NT2/D1 (cell line): Measurements from ENCODE around the gene PIGM.

Experiments
- DNase-seq: peaks from one replicate; pipeline ENCODE4 v3.0.0-alpha.2; 2011; ENCODE audit warnings: low read depth, low spot score
- H3K27me3 ChIP-seq: 2 replicates; pipeline ENCODE4 v1.6.0; 2011; ENCODE audit warnings: mild to moderate bottlenecking; ENCODE audit not compliant: insufficient read length, insufficient read depth
- H3K36me3 ChIP-seq: 2 replicates; pipeline ENCODE4 v1.6.1; 2011; ENCODE audit warnings: mild to moderate bottlenecking, low read length, mixed read lengths; ENCODE audit not compliant: insufficient read depth, insufficient read length
- H3K4me1 ChIP-seq: 2 replicates; pipeline ENCODE4 v1.5.1; 2011; ENCODE audit not compliant: insufficient read depth, insufficient read length
- H3K4me3 ChIP-seq: 2 replicates; pipeline ENCODE4 v1.5.1; 2011; ENCODE audit warnings: low read depth; ENCODE audit not compliant: insufficient read length
- H3K9ac ChIP-seq: 2 replicates; pipeline ENCODE4 v1.6.0; 2011; ENCODE audit warnings: low read depth; ENCODE audit not compliant: insufficient read length
- H3K9me3 ChIP-seq: 2 replicates; pipeline ENCODE4 v1.5.1; 2011; ENCODE audit warnings: mild to moderate bottlenecking, low read length; ENCODE audit not compliant: insufficient read depth
- SUZ12 ChIP-seq: IDR thresholded peaks from 2 replicates; pipeline ENCODE4 v1.6.1; 2011; ENCODE audit not compliant: insufficient read length, insufficient read depth; ENCODE audit errors: extremely low read depth
- YY1 ChIP-seq: IDR thresholded peaks from 2 replicates; pipeline ENCODE4 v1.6.1; 2011; ENCODE audit not compliant: insufficient read length, insufficient read depth
- ZNF274 ChIP-seq: IDR thresholded peaks from 2 replicates; pipeline ENCODE4 v1.6.1; 2011; ENCODE audit warnings: mild to moderate bottlenecking, low read depth, low read length

Gene PIGM

DNA sequence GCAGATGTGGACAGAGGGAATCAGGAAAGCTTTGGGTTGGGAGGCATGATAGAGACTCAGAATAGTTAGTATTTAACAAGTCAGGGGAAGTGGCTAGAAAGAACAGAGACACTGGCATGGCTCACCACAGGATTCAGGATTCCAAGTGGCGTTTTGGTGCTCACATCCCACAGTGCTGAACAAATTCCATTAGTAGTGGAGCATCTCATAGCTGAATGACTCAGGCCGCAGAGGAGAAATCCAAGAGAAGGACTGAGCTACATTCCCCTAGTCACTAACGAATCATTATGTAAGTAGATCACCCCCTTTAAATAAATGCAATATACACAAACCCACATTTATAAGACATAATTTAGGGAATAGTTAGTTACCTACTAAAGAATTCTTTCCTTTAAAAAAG lies 44.5 kb upstream of the PIGM start:
- no peak overlapping the region for H3K4me3 ChIP-seq
- DNase-seq = no peak
- H3K27me3 ChIP-seq = peaks cover 34% of the 10 kb centered on the region
- H3K4me1 ChIP-seq = peaks cover 3% of the 10 kb centered on the region
- H3K9ac ChIP-seq = no peak overlapping the region
- H3K9me3 ChIP-seq = no peaks in the 10 kb centered on the region
- no peaks in the 10 kb centered on the region for H3K36me3 ChIP-seq
- TF ChIP-seq SUZ12 (no peak), ZNF274 (no peak), YY1 (no peak)

DNA sequence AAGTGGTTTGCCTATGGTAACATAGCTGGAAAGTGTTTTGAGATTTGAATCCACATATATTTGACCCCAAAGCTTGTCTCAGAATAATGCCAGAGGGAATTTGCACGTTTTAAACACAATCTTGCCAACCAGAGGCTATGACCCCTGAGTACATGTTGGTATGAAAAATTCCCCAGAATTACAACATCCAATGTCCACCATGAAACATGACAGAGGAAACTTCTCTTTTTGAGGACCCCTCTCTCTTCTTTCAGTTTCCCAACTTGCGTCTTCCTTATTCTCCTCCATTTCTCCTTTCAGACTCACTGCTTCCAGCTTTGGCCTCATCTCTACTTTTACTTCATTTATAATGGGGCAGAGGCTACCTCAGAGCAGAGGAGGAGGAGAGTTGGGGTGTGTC lies 44.0 kb upstream of the PIGM start:
- peaks cover 37% of the 10 kb centered on the region for H3K27me3 ChIP-seq
- no peak for DNase-seq
- H3K9ac ChIP-seq = no peak overlapping the region
- TF ChIP-seq SUZ12 = no peak
- TF ChIP-seq ZNF274 = no peak
- no peak for TF ChIP-seq YY1
- H3K36me3 ChIP-seq = no peaks in the 10 kb centered on the region
- peaks cover 3% of the 10 kb centered on the region for H3K4me1 ChIP-seq
- H3K4me3 ChIP-seq = no peak overlapping the region
- H3K9me3 ChIP-seq = no peaks in the 10 kb centered on the region

DNA sequence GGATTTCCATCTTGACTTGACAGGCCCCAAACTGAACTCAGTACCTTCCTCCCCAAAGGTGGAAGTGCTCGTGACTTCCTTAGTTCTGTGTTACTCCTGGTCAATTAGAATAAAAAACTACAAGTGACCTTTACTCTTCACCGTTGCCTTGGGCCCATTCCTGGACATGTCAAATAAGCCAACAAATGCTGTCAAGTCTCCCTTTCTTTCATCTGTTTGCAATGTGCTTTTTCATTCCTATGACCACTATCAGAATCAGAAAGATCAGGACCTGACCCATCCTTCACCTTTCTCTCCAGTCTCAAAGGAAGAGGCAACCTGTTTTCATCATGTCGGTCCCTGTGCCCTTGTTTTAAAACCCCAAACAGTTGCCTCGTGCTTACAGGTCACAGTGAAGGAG lies 43.1 kb upstream of the PIGM start:
- no peak for DNase-seq
- no peak overlapping the region for H3K9ac ChIP-seq
- TF ChIP-seq SUZ12 (no peak), ZNF274 (no peak), YY1 (no peak)
- peaks cover 36% of the 10 kb centered on the region for H3K27me3 ChIP-seq
- no peak overlapping the region for H3K4me3 ChIP-seq
- no peaks in the 10 kb centered on the region for H3K36me3 ChIP-seq
- H3K4me1 ChIP-seq = peaks cover 3% of the 10 kb centered on the region
- no peaks in the 10 kb centered on the region for H3K9me3 ChIP-seq

DNA sequence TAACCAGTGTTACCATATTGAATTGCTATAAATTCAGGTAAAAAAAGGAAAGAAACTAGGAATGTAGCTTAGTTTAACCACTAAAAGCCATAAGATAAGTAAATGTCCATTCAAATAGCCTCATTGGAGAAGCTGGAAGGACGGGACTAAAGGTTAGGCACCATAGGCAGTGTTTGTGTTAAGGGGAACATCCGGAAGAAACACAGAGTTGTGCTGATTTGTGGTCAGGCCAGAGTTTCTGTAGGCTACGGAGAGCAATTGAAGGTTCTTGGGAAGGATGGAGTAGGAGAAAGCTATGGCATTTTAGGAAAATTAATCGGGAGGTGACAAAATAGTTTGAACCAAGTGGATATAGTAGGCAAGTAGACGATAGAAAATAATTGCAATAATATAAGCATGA lies 39.5 kb upstream of the PIGM start:
- Histone ChIP-seq H3K36me3 (no peaks in the 10 kb centered on the region), H3K9me3 (no peaks in the 10 kb centered on the region), H3K9ac (no peak overlapping the region), H3K4me1 (peaks cover 11% of the 10 kb centered on the region), H3K4me3 (no peak overlapping the region), H3K27me3 (peaks cover 54% of the 10 kb centered on the region)
- no peak for DNase-seq
- TF ChIP-seq YY1 (no peak), ZNF274 (no peak), SUZ12 (no peak)

DNA sequence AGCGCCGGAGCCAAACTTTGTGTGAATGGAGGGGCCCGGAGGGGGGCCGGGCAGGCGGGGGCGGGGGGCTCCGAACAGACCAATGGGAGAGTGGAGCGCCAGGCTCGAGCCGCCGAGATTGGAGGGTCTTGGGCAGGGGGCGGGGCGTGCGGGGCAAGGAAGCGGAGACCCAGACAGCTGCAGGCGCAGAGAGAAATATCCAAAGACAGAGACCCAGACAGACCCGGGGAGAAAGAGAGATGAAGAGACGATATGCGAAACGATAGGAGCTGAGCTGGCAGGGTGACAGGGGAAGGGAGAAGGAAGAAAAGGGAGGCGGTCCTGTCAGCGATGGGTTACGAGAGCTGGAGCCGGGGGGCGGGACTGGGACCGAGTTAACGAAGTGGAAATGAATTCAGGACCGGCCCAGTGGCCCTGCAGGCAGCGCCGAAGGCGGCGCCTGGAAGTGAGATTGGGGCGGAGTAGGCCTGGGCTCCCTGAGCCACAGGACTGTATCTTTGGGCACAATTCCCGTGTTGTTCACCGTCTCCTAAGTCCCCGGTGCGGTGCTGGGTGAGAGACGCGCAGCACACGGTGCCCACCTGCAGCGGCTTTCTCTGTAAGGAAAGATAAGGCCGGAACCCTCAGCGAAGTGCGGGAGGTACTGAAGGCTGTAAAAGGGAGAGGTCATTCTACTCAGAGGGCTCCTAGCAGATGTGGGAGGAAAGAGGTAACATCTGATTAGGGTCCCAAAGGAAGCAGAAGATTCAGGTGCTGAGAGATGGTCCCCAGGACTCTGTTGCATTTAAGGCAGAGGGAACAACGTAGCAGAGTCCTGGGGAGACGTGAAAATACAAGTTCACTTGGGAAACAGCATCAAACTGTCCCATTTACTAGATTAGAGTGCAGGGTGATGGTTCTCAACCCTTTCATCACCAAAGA lies 38.7 kb upstream of the PIGM start:
- peak overlapping the region; percentile 65 for H3K9ac ChIP-seq

DNA sequence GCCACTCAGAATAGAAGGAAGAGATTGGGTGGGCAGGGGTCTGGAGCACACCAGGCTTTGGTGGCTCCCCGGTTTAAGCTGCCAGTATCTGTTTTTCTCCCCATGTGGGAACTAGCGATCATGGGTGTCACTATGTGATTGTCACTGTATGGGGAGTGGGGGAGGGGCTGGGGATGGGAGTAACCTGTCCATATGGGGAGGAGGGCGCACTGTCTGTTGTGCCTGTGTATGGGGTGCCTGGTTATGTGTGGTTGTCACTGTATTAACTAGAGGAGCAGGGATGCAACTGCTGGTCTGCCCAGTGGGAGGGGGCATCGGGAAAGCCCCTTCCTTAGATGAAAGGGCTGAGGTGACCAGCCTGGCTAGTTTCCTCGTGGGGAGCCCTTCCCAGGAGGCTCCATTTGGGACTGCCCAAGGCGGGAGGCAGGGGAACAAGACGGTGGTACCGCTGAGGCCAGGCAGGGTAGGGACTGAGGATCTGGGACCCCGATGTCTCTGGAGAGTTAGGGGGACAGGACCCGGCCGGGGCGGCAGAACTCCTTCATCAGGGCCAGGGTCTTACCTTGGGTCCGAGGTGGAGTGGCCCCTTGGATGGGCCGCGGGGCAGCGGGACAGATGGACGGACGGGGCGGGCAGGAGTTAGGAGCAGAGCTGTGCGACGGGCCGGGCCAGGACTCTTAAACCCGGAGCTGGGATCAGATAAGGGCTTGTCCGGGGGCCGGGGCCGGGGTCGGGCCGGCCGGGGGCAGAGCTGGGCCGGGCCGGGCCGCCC lies 37.9 kb upstream of the PIGM start, which contains the start of gene KCNJ10:
KCNJ10 (minus strand) TSS at position 701 of the 772 bp plus-strand sequence. CDS start 27,628 bp downstream, outside the sequence.
- TF ChIP-seq SUZ12 = no peak
- TF ChIP-seq ZNF274 = no peak
- no peak for TF ChIP-seq YY1
- no peak for DNase-seq
- H3K27me3 ChIP-seq = peaks cover 49% of the 10 kb centered on the region
- H3K9me3 ChIP-seq = no peaks in the 10 kb centered on the region
- H3K9ac ChIP-seq = peak within 1 kb of the TSS; percentile 65
- peak within 1 kb of the TSS; percentile 35 for H3K4me3 ChIP-seq
- peaks cover 14% of the 10 kb centered on the region for H3K4me1 ChIP-seq
- no peaks in the 10 kb centered on the region for H3K36me3 ChIP-seq

More for the DNA sequence above, 38.7 kb upstream of the PIGM start:
- Histone ChIP-seq H3K36me3 (no peaks in the 10 kb centered on the region), H3K9me3 (no peaks in the 10 kb centered on the region), H3K4me1 (peaks cover 11% of the 10 kb centered on the region), H3K4me3 (peak overlapping the region; percentile 35), H3K27me3 (peaks cover 54% of the 10 kb centered on the region)
- peak; percentile 74 for DNase-seq
- TF ChIP-seq YY1 (no peak), SUZ12 (peak; percentile 62), ZNF274 (no peak)

DNA sequence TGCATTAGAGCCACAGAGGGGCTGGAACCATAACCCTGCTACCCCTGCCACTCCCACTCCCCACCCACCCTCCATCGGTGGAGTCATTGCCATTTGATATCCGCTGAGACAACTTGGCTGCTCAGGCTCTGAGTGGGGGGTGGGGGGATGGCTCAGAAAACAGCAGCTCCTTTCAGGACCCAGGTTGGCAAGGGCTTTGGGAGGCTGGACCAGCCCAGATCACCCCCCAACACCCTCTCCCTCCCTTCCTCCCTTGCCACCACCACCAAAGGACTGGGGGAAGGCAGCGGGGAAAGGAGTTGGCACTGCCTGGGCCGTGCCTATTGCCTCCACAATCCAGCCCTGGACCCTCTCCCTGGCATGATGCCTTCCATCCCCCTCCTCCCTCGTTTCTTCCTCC lies 36.4 kb upstream of the PIGM start:
- H3K4me1 ChIP-seq = peaks cover 14% of the 10 kb centered on the region

More for the DNA sequence above, 36.4 kb upstream of the PIGM start:
- Histone ChIP-seq H3K36me3 (no peaks in the 10 kb centered on the region), H3K9ac (no peak overlapping the region), H3K27me3 (peaks cover 45% of the 10 kb centered on the region), H3K9me3 (no peaks in the 10 kb centered on the region), H3K4me3 (no peak overlapping the region)
- no peak for TF ChIP-seq YY1
- no peak for TF ChIP-seq ZNF274
- no peak for TF ChIP-seq SUZ12
- DNase-seq = no peak
